ENCODE data around the gene GOLGA6L9. TPM values are rescaled to one million over a fixed set of nuclear protein-coding genes. Genes with fewer than 3 reads are reported as not detected.
A peak's percentile ranks its signal among the peaks of the same experiment; 100 is the strongest.
"Not testable (repeated sequence)": the region's sequence is repeated elsewhere in the genome, so short reads cannot be mapped to it uniquely, and the experiment has no call there.

The GOLGA6L9 gene, protein sequence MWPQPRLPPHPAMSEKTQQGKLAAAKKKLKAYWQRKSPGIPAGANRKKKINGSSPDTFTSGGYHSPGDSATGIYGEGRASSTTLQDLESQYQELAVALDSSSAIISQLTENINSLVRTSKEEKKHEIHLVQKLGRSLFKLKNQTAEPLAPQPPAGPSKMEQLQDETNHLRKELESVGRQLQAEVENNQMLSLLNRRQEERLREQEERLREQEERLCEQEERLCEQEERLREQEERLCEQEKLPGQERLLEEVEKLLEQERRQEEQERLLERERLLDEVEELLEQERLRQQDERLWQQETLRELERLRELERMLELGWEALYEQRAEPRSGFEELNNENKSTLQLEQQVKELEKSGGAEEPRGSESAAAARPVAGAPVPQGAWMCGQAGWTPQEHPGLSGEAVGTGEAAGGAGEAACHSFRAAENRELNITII
- polyA plus RNA-seq (ENCODE audit: insufficient read length in 3 of 3), result 10 to 100 TPM in 2 of 3 donors, 1 to 10 TPM in 1; 6.6 to 21.7 (median 20.6) TPM
- long read RNA-seq, donor 1, result 0 reads
- long read RNA-seq, donor 2, partial matches to known transcripts, result 8 of 8 reads
- long read RNA-seq, donor 2, other reads (novel, unspliced or antisense), result 0 of 8 reads
- long read RNA-seq, donor 3, result 0 reads
- long read RNA-seq, donor 4, result 0 reads
- long read RNA-seq, donor 5, result 0 reads
- long read RNA-seq, donor 6, partial matches to known transcripts, result 24 of 24 reads
- long read RNA-seq, donor 6, other reads (novel, unspliced or antisense), result 0 of 24 reads
- long read RNA-seq, donor 7, partial matches to known transcripts, result 7 of 7 reads
- long read RNA-seq, donor 7, other reads (novel, unspliced or antisense), result 0 of 7 reads
- long read RNA-seq, donor 8, result 0 reads
- long read RNA-seq, donor 9, result 0 reads
- long read RNA-seq, donor 10, result 0 reads
- long read RNA-seq, donor 11, result 0 reads
- long read RNA-seq, donor 12, full-length matches to known transcripts, result 2 of 2 reads
- long read RNA-seq, donor 12, partial matches to known transcripts, result 0 of 2 reads
- long read RNA-seq, donor 12, other reads (novel, unspliced or antisense), result 0 of 2 reads
- long read RNA-seq, donor 13, full-length matches to known transcripts, result 1 of 1 reads
- long read RNA-seq, donor 13, partial matches to known transcripts, result 0 of 1 reads
- long read RNA-seq, donor 13, other reads (novel, unspliced or antisense), result 0 of 1 reads
- long read RNA-seq, donor 14, result 0 reads
- long read RNA-seq, donor 15, result 0 reads
- long read RNA-seq, donor 16, result 0 reads

DNA sequence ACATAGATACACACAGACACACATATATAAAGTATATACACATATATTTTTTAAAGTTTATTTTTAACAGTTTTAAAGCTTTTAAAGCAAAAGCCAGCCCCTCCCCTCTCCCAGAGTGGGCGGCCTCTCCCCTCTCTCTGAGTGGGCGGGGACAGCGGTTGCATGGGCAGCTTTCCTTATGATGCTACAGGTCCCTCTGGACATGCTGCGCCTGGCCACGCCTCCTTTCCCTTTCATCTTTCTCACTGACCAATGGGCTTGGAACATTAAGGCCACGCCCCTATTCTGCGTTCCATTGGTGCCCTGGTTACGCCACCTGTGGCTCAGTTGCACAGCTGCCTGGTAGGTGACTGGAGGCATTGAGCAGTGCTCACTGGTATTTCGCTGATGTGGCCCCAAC is at the start of gene GOLGA6L9:
Gene GOLGA6L9, plus strand, starts transcription at position 124 of the 400 bp plus-strand sequence. Its CDS starts 264 bp downstream, at position 388.
- not testable (repeated sequence) for DNase-seq

GRCh38 chr15:82381330-82381955 is 48.2 kb upstream of the GOLGA6L9 start:
- not testable (repeated sequence) for DNase-seq

GRCh38 chr15:82387209-82387608 is 42.4 kb upstream of the GOLGA6L9 start:
- DNase-seq, result not testable (repeated sequence)

DNA sequence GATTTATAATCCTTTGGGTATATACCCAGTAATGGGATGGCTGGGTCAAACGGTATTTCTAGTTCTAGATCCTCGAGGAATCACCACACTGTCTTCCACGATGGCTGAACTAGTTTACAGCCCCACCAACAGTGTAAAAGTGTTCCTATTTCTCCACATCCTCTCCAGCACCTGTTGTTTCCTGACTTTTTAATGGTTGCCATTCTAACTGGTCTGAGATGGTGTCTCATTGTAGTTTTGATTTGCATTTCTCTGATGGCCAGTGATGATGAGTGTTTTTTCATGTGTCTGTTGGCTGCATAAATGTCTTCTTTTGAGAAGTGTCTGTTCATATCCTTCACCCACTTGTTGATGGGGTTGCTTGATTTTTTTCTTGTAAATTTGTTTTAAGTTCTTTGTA is 39.5 kb upstream of the GOLGA6L9 start:
- not testable (repeated sequence) for DNase-seq

GRCh38 chr15:82392077-82392476 is 37.5 kb upstream of the GOLGA6L9 start:
- not testable (repeated sequence) for DNase-seq

DNA sequence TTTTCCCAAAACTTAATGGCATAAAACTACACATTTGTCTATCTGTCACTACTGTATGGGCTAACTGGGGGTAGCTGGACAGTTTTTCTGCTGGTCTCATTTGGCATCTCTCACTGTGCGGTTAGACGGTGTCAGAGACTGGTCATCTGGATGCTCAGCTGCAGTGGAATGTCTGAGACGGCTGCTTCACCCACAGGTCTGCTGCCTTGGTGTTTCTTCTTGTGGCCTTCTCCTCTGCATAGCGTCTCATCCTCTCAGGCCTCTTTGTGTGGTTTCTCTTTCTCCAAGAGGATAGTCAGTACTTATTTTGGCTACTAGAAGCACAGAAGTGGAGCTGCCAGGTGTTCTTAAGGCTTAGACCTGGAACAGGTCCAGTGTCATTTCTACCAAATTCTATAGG is 35.9 kb upstream of the GOLGA6L9 start:
- no peak for DNase-seq

DNA sequence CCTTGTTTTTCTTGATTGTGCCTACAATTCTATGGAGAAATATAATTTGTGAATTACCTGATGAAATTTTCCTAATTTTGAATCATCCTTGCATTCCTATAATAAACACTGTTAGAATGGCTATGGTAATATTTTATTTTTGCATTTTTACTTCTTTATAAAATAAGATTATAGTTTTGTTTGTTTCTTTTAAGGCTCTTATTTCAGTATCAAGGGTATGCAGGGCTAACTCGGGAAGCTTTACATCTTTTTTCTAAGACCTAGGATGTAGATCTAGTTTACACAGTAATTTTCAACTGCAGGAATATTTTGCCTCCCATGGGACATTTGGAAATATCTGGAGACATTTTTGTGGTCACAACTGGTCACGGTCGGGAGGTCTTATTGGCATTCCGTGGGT is 33.8 kb upstream of the GOLGA6L9 start:
- not testable (repeated sequence) for DNase-seq

DNA sequence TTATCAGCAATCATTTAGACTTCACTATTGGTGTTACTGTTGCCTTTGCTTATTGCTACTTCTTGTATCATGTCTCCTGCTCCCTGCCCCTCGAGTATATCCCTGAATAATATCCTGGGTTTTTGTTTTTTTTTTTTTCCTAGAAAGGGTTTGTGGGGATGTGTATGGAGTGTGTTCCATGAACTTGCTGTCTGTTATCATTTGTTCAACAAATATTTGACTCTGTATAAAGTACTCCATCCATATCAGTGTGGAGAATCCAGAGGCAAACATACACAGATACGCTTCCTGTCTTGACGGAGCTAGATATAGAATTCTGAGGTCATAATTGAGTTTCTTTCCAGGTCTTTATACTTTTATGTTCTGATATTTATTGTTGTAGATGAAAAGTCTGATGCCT is 31.8 kb upstream of the GOLGA6L9 start:
- DNase-seq, result no peak

GRCh38 chr15:82398785-82399184 is 30.8 kb upstream of the GOLGA6L9 start:
- no peak for DNase-seq

DNA sequence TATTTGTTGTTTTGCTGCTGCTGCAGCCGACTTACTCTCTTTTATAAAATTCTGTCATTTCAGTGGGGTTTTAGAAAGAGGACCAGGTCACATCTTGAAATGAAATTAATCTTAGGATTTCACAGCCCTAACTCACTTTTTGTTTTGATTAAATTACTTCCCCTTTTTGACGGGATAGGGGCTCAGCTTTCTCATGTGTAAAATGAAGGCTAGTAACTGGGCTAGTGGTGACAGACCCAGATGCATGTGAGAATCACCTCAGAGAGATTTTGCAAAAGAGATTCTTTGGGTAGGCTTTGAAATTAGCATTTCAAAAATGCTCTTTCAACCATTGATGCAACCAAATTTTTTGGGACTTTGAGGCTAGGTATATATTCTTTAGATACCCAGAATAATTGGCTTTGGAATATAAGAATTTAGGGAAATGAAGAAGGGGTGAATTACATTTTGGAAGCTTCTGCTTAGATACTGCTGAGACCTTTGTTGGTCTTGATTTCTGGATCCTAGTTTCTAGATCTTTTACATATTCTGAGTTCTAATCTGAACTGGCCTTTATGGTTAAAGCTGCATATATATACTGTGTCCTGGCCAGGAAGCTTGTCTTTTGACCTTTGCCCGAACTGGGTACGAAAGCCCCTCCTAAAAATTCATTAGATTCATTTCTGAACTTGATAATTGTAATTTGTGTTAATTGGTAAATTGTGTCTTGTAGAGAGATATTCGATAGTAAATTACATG is 30.1 kb upstream of the GOLGA6L9 start:
- DNase-seq, result not testable (repeated sequence)

DNA sequence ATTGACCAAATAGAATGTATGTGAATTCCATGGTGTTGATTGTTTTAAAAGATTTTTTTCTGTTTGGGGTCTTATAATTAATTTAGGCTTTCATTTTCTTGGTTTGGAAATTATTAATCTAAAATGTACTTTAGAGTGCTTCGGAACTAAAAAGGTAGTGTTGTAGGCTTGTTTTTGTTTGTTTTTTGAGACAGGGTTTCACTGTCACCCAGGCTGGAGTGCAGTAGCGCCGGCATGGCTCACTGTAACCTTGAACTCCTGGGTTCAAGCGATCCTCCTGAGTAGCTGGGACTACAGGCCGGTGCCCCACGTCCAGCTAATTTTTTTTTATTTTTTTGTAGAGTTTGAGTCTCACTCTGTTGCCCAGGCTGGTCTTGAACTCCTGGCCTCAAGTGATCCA is 27.7 kb upstream of the GOLGA6L9 start:
- not testable (repeated sequence) for DNase-seq

DNA sequence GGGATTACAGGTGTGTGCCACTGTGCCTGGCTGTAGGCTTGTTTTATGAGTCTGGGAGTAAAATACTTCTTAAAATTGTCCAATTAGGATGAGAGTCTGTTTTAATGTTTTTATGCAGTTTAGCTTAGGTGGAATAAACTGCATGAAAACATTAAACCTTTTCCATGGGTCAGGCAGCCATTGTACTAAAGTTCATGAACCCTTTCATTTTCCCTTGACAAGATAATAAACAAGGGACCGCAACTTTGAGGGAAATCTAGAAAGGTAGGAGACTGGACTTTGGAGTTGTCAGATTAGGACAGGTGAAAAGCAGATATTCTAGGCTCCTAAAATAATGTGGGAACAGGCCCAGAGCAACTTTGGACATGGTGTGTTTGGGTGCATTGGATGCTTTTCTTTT is 27.3 kb upstream of the GOLGA6L9 start:
- not testable (repeated sequence) for DNase-seq

- not testable (repeated sequence) for DNase-seq
Observed at GRCh38 chr15:82406211-82406610, 23.4 kb upstream of the GOLGA6L9 start.

- not testable (repeated sequence) for DNase-seq
Observed at GRCh38 chr15:82410306-82410705, 19.3 kb upstream of the GOLGA6L9 start.

DNA sequence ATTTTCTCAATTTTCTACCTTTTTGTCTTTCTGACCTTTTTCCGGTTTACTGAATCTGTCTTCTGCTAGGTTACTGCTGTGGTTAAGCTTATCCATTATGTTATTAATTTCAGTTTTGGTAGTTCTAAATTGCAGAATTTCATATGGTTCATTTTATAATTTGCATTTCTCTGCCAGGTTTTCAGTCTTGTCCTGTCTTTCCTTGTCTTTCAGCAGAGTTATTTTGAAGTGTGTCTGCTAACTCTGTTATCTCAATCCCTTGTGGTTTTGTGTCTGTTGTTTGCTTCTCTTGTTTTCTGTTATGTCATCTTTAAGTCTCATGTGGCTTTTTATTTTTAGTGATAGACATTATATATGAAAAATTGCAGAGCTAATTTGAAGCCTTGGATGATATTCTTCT is 18.0 kb upstream of the GOLGA6L9 start:
- DNase-seq, result not testable (repeated sequence)

DNA sequence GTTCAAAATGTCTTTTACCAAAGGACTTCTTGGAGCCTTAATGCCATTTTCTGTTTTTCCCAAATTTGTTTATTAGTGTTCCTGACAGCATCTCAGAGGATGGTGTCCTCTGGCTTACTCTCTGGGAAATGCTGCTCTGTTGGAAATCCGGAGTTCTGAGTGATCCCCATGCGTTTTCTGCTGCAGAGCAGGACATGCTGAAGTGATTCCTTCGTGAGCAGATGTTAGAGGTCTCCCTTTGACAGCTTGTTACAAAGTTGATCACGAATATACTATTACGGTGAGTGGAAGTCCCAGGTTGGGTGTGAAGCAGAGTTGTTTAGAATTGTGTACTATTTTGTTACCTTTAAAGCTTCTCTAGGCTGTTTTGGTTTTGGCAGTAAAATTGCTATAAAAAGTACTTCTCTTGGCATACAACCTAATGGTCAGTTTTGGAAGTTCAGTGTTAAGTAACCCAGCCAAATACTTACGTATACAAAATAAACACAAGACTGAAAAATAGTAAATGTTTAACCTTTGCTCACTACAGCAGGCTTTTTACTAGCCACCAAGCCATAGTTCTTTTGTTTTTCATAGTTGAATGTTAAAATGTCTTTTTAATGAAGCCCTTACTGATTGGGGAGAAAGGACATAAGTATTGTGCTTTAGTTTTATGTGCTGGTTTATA is 15.0 kb upstream of the GOLGA6L9 start:
- DNase-seq, result peak; percentile 11

DNA sequence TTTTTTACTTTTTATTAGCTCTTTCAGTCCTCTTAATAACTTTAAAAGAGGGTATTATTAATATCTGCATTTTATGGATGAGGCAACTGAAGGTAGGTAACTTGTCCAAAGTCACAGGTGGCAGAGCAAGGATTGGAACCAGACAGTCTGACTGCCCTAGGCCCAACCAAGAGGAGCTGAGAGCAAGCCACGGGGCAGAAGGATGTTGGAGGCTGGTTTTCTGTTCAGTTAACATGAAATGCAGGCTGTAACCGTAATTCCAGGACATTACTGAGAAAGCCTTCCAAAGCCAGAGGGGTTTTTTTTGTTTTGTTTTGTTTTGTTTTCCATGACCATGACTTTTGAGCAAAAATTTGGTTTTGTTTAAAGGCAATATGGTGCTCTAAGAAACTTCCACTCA is 9.1 kb upstream of the GOLGA6L9 start:
- DNase-seq, result not testable (repeated sequence)

- DNase-seq, result not testable (repeated sequence)
Observed at GRCh38 chr15:82420966-82421365, 8.7 kb upstream of the GOLGA6L9 start.

GRCh38 chr15:82427117-82427516 is 2.5 kb upstream of the GOLGA6L9 start:
- DNase-seq, result not testable (repeated sequence)

- not testable (repeated sequence) for DNase-seq
Observed at GRCh38 chr15:82445420-82445819, 15.8 kb downstream of the GOLGA6L9 start.
